ENCODE measurements around the gene IL17RD.

Gene IL17RD

DNA sequence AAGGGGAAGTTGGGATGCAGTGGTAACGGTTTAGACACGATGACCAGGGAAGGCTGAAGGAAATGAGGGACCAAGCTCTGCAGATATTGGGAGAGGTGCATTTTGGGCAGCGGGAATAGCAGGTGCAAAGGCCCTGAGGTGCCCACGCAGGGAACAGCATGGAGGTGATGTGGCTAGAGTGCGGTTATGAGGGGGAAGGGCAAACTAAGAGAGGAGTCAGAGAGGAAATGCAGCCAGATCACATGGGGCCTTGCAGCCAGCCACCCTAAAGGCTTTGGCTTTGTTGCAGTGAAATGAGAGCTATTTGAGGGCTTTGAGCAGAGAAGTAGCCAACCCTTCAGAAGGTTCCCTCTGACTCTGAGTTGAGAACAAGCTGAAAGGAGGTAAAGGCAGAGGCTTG lies 102.1 kb downstream of the IL17RD start:
- no peak for DNase-seq

DNA sequence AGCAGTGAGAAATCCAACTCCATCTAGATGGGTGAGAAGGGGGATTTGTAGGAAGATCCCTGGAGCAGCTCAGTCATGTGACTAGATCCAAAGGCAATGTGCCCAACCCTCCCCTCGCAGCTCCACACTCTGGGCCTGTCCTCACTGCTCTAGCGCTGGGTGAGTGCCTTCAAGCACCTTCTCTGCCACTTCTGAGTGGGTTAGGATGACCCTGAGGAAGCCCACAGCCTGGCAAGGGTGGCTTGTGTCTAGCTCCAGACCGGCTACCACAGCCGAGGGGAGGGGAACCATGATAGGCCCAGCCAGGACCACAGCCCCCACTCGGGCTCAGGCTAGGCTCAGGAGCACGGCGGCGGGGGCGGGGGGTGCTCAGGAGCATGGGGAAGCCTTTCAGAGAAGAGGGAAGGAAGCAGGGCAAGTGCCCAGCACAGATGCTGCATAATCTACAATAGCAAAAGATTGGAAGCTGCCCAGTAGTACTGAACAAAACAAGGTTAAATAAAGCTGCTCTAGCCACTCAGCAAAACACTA lies 103.0 kb downstream of the IL17RD start:
- DNase-seq, result no peak

GRCh38 chr3:57061556-57061955 lies 103.6 kb downstream of the IL17RD start:
- DNase-seq, result no peak

- DNase-seq, result no peak
Observed at GRCh38 chr3:57060089-57060821, 104.9 kb downstream of the IL17RD start, which contains the start of gene SPATA12. Gene SPATA12, plus strand, starts transcription at chr3:57060664. Its CDS starts 13,031 bp downstream, at chr3:57073695.

- DNase-seq, result no peak
Observed at GRCh38 chr3:57059411-57059810, 105.7 kb downstream of the IL17RD start.

GRCh38 chr3:57057351-57057750 lies 107.8 kb downstream of the IL17RD start:
- DNase-seq, result no peak

GRCh38 chr3:57053122-57053521 lies 112.0 kb downstream of the IL17RD start:
- DNase-seq, result no peak

DNA sequence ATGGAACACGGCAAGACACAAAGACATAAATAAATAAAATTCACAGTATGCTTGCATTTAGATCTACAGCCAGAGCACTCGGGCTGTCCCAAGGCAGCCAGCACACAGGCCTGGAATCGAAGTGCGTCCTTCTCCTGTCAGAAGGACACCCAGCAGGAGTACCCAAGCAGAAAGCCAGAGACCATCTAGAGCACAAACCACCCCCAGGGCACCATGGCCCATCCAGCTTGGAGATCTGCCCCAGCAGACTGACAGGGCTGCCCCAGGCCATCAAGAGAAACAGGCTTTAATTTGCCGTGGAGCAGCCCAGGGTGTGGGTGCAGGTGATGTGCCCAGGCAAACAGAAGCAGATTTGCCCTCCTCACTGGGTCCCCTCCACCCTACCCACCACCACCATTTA lies 112.5 kb downstream of the IL17RD start:
- no peak for DNase-seq

DNA sequence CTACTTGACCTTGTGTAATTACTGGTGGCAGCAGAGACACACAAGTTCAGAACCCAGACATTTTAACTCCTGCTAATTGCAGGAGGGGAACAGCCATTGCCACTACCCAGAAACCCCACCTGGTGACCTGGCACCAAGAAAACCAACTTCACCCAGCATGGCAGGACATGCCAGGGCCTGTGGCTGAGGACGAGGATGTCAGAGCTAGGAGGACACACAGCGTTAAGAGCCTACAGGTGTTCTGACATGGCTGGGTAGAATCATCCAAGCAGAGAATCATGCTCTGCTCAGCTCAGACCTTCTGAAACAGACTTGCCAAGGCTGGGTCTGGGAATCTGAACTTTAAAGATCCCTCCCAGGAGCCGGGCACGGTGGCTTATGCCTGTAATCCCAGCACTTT lies 116.4 kb downstream of the IL17RD start:
- no peak for DNase-seq

DNA sequence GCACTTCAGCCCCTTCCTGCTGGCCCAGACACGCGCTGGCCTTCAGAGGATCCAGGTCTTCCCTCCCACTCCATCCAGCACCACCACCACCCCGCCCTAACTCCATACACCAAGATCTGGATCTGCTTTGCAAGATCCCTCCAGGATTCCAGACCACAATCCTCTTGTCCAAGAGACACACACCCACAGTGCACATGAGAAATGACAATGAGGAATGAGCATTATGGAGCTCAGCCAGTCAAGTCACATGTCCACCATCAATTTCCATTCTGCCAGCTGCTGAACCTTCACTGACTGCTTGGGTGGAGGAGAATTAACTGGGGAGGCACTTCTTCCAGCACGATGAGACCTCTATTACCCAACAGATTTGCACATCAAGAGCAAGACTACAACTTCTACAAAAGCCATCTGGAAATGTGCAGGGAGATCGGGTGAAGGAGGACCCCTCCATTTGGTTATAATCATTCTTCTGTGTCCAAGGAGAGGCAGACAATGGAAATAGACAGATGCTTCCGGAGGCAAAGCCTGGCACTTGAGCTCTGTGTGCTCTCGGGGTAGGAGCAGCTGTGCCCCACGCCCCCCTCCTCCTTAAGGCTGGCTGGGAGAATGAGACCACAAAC lies 117.0 kb downstream of the IL17RD start:
- no peak for DNase-seq

DNA sequence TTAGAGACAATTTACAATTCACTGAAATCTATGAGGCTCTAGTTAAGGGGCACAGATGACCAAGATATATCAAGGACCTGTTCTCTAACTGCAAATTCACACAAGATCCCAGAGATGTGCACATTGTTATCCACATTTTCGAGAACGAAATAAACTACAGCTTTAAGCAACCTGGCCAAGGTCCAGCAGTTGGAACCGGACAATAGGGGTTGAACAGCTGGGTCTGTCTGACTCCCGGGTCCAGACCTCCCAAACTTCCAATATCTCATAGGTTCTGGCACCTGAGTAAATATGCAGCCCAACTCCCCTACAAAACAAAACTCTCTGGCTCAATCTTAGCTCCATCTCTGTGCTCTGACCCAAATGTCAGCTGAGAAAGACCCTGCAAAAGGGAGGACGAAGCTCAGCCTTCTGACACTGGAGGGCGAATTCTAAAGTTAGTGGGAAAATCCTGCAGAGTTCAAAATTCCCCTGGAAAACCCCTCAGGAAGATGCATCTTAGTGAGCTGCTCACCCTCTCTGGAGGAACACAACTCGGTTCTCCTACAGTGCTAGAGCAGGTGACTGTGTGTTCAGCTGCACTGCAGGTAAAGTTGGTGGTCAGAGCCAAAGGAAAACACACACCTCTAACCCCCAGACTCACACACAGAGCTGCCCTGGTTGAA lies 118.9 kb downstream of the IL17RD start:
- no peak for DNase-seq

GRCh38 chr3:57043518-57043917 lies 121.6 kb downstream of the IL17RD start:
- DNase-seq, result no peak

DNA sequence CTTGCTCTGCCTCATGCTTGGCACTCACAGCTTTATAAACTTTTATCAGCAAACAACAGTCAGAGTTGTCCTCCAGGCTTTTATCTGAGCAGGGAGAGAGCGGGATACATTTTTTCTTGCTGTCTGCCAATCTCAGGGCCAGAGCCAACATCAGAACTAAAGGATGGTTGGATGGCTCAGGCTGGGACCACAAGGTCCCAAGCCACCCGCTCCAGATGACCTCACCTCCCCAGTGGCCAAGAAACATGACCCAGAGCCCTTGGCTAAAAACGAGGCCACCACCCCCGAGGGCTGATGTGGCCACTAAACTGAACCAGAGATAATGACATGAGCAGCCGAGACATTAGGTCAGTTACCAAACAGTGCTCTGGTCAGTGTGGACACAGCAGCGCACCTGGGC lies 123.5 kb downstream of the IL17RD start:
- no peak for DNase-seq
